ENCODE results near the gene LRP6. TPM values are rescaled to one million over a fixed set of nuclear protein-coding genes. Genes with fewer than 3 reads are reported as not detected.
"Not testable (repeated sequence)": the region's sequence is repeated elsewhere in the genome, so short reads cannot be mapped to it uniquely, and the experiment has no call there.

LRP6 gene
- total RNA-seq, 1 donor from 2014 or later = 18.7 TPM

DNA sequence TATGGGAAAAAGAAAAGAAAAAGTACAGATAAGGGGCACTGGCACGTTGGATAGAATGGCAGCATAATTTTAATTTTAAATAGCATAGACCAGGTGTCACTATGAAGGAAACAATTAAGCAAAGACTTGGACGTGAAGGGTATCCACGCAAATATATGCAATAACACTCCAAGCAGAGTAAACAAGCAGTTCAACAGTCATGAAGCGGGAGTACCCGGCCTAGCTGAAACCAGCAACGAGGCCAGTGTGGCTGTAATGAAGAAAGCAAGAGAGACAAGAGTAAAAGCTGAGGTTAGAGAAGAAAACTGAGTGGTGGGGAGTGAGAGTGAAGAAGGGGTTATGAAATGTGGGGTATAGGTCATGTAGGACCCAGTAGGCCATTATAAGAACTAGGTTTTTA is 110.7 kb downstream of the LRP6 start:
- DNase-seq = no peak
- Histone ChIP-seq H3K4me1 (peaks cover 17% of the 10 kb centered on the region), H3K4me3 (no peak overlapping the region), H3K9me3 (replicated peaks) (no peaks in the 10 kb centered on the region), H3K27me3 (ENCODE audit: low read depth) (no peaks in the 10 kb centered on the region), H3K27ac (replicated peaks) (no peak overlapping the region), H3K36me3 (peaks cover 29% of the 10 kb centered on the region)
- intact Hi-C loops (cut with micrococcal nuclease) = no loop called here
- TF ChIP-seq, protein P1, sequence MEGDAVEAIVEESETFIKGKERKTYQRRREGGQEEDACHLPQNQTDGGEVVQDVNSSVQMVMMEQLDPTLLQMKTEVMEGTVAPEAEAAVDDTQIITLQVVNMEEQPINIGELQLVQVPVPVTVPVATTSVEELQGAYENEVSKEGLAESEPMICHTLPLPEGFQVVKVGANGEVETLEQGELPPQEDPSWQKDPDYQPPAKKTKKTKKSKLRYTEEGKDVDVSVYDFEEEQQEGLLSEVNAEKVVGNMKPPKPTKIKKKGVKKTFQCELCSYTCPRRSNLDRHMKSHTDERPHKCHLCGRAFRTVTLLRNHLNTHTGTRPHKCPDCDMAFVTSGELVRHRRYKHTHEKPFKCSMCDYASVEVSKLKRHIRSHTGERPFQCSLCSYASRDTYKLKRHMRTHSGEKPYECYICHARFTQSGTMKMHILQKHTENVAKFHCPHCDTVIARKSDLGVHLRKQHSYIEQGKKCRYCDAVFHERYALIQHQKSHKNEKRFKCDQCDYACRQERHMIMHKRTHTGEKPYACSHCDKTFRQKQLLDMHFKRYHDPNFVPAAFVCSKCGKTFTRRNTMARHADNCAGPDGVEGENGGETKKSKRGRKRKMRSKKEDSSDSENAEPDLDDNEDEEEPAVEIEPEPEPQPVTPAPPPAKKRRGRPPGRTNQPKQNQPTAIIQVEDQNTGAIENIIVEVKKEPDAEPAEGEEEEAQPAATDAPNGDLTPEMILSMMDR (IDR thresholded peaks at IDR 0.05; ENCODE audit: borderline replicate concordance) = no peak

GRCh38 chr12:12153596-12153995 is 113.2 kb downstream of the LRP6 start:
- intact Hi-C loops (cut with micrococcal nuclease) = no loop called here
- Histone ChIP-seq H3K36me3 (peaks cover 44% of the 10 kb centered on the region), H3K9me3 (replicated peaks) (no peaks in the 10 kb centered on the region), H3K4me3 (no peak overlapping the region), H3K27ac (replicated peaks) (no peak overlapping the region), H3K27me3 (ENCODE audit: low read depth) (no peaks in the 10 kb centered on the region), H3K4me1 (no peaks in the 10 kb centered on the region)
- no peak for DNase-seq
- TF ChIP-seq, protein P1 (IDR thresholded peaks at IDR 0.05; ENCODE audit: borderline replicate concordance) = no peak

- Histone ChIP-seq H3K4me1 (no peaks in the 10 kb centered on the region), H3K9me3 (replicated peaks) (no peaks in the 10 kb centered on the region), H3K36me3 (peaks cover 47% of the 10 kb centered on the region), H3K27ac (replicated peaks) (no peak overlapping the region), H3K4me3 (no peak overlapping the region), H3K27me3 (ENCODE audit: low read depth) (no peaks in the 10 kb centered on the region)
- no peak for DNase-seq
- TF ChIP-seq, protein P1 (IDR thresholded peaks at IDR 0.05; ENCODE audit: borderline replicate concordance) = no peak
- intact Hi-C loops (cut with micrococcal nuclease) = no loop called here
Observed at GRCh38 chr12:12147111-12147510, 119.7 kb downstream of the LRP6 start.

GRCh38 chr12:12144531-12144930 is 122.3 kb downstream of the LRP6 start:
- H3K4me3 ChIP-seq; DNase-seq; H3K27me3 ChIP-seq (ENCODE audit: low read depth); intact Hi-C loops (cut with micrococcal nuclease); H3K4me1 ChIP-seq; H3K27ac ChIP-seq (replicated peaks); H3K9me3 ChIP-seq (replicated peaks): not testable (repeated sequence)
- peaks cover 40% of the 10 kb centered on the region for H3K36me3 ChIP-seq

- intact Hi-C loops (cut with micrococcal nuclease) = no loop called here
- H3K4me3 ChIP-seq = no peak overlapping the region
- TF ChIP-seq, protein P1 (IDR thresholded peaks at IDR 0.05; ENCODE audit: borderline replicate concordance) = no peak
- peaks cover 28% of the 10 kb centered on the region for H3K36me3 ChIP-seq
- H3K27me3 ChIP-seq (ENCODE audit: low read depth) = no peaks in the 10 kb centered on the region
- DNase-seq = no peak
- H3K27ac ChIP-seq (replicated peaks) = no peak overlapping the region
- H3K4me1 ChIP-seq = no peaks in the 10 kb centered on the region
- no peaks in the 10 kb centered on the region for H3K9me3 ChIP-seq (replicated peaks)
Observed at GRCh38 chr12:12141000-12141399, 125.8 kb downstream of the LRP6 start.

DNA sequence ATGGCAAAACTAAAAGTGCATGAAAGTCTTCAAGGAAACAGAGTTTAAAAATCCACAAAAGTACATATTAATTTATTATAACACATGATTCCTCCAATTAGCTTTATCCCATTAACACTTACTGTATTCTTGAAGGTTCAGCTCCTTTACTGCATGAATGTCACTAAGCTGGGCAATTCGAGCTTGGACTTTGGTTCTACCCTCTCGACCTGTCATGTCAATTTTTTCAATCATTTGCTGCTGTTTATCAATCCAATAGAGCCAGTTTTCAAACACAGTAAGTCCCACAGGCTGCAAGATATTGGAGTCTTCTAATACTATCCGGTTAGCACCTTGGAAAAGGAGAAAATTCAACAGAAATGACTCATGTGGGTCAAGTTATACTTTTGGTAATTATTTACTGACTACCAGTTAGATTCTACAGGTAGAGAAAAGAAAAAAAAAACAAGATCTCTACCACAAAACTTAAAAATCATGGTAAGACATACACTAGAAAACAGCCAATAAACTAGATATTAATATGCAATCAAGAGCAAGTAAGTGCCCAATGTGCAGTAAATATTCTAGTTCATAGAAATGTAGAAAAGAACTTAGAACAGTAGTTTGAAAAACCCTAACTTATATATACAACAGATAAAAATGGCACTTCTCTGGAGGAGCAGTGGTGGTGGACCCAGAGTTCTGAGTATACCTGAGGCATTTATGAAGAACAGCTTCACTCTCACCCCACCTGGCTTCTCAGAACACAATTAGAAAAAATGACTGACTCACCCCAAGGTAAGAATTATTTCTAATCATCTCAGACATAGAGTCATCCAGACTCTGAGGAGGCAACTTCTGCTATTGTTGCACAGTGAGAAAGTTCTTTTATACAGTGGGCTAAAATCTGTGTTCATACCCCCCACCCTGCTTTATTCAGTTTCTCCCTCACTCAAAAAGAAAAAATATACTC is 128.4 kb downstream of the LRP6 start:
- no peak overlapping the region for H3K27ac ChIP-seq (replicated peaks)
- H3K27me3 ChIP-seq (ENCODE audit: low read depth) = no peaks in the 10 kb centered on the region
- no peaks in the 10 kb centered on the region for H3K4me1 ChIP-seq
- no peak for DNase-seq
- peaks cover 35% of the 10 kb centered on the region for H3K36me3 ChIP-seq
- H3K9me3 ChIP-seq (replicated peaks) = no peaks in the 10 kb centered on the region
- TF ChIP-seq, protein P1 (IDR thresholded peaks at IDR 0.05; ENCODE audit: borderline replicate concordance) = no peak
- intact Hi-C loops (cut with micrococcal nuclease) = no loop called here
- H3K4me3 ChIP-seq = no peak overlapping the region
